Fibroblast of pulmonary artery (primary cell): ENCODE results near the gene NDUFB1.

Experiments
- DNase-seq: peaks from one replicate; pipeline ENCODE4 v3.0.0-alpha.2; 2010; ENCODE audit warnings: low read depth
- H3K4me3 ChIP-seq: replicated peaks from 2 replicates; pipeline ENCODE4 v1.5.1; 2011; ENCODE audit warnings: low read depth, mild to moderate bottlenecking, control low read depth, low read length, moderate library complexity
- CTCF ChIP-seq: IDR thresholded peaks from 2 replicates; pipeline ENCODE4 v1.5.1; 2011; ENCODE audit warnings: mild to moderate bottlenecking, control low read depth, low read length, inconsistent platforms; ENCODE audit errors: missing control alignments

Gene NDUFB1

GRCh38 chr14:92099802-92100201, 21.7 kb downstream of the NDUFB1 start:
- no peak for TF ChIP-seq CTCF

GRCh38 chr14:92093320-92093719, 28.2 kb downstream of the NDUFB1 start:
- peak; percentile 8 for DNase-seq
- no peak overlapping the region for H3K4me3 ChIP-seq
- peak; percentile 8 for TF ChIP-seq CTCF

More at GRCh38 chr14:92099802-92100201, 21.7 kb downstream of the NDUFB1 start:
- DNase-seq, result no peak
- H3K4me3 ChIP-seq, result no peak overlapping the region

- no peak overlapping the region for H3K4me3 ChIP-seq
- no peak for DNase-seq
- no peak for TF ChIP-seq CTCF
Measured at GRCh38 chr14:92088494-92088893, 33.0 kb downstream of the NDUFB1 start.

- TF ChIP-seq CTCF, result no peak
- H3K4me3 ChIP-seq, result no peak overlapping the region
- DNase-seq, result peak; percentile 8
Measured at GRCh38 chr14:92074555-92074954, 47.0 kb downstream of the NDUFB1 start.
